ENCODE results near the gene SLC30A5. TPM values are rescaled to one million over a fixed set of nuclear protein-coding genes. Genes with fewer than 3 reads are reported as not detected.

SLC30A5 gene
- total RNA-seq, 1 donor from 2014 or later, result 58.8 TPM

DNA sequence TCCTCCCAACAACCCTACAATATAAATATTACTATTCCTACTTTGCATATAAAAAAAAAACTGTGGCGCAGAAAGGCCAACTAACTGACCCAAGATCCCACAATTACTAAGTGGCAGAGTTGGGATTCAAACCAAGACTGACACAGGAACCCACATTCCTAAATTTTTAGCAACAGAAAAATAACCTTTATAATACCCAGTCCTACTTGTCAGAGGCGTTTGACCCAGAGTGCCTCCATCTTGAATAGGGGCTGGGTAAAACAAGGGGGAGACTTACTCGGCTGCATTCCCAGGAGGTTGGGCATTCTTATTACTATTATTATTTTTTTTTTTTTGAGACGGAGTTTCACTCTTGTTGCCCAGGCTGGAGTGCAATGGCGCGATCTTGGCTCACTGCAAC, 2.0 kb upstream of the SLC30A5 start:
- H3K9ac ChIP-seq (ENCODE audit: low read length), result no peak overlapping the region

DNA sequence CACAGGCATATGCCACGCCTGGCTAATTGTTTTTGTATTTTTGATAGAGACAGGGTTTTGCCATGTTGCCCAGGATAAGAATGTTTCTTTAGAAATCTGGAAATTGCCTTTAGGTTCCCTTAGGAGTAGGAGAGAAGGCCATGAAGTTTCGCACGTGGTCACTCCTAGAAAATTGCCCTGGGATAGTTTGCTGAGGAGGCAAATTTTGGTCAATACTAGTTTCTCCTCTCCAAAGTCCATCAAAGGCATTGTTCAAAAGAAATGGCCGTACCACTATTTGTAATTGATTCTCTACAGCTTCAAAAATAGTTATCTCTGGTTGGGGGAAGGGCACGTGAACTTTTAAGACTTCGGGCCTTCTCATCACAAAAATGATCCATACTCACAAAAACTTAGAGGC, 845 bp upstream of the SLC30A5 start:
- no peaks in the 10 kb centered on the region for H3K27me3 ChIP-seq (ENCODE audit: insufficient read depth, low read length)
- no peak overlapping the region for H3K9ac ChIP-seq (ENCODE audit: low read length)
- H3K27ac Mint-ChIP-seq (ENCODE audit: unreplicated experiment), result peak overlapping the region; percentile 47
- H3K79me2 ChIP-seq (ENCODE audit: insufficient read depth, low read length), result peaks cover 40% of the 10 kb centered on the region
- peaks cover 13% of the 10 kb centered on the region for H4K20me1 ChIP-seq (ENCODE audit: insufficient read depth, low read length)
- no peaks in the 10 kb centered on the region for H3K9me3 Mint-ChIP-seq (ENCODE audit: unreplicated experiment)
- H3K4me1 ChIP-seq (ENCODE audit: insufficient read depth, low read length), result peaks cover 11% of the 10 kb centered on the region
- DNase-seq (ENCODE audit: low read depth) (no peak), FAIRE-seq (no peak)
- no peak overlapping the region for H3K27ac ChIP-seq (ENCODE audit: low read depth, low read length)
- TF ChIP-seq EZH2 (IDR thresholded peaks at IDR 0.05; ENCODE audit: insufficient read depth, low read length), result no peak
- TF ChIP-seq, protein P1, sequence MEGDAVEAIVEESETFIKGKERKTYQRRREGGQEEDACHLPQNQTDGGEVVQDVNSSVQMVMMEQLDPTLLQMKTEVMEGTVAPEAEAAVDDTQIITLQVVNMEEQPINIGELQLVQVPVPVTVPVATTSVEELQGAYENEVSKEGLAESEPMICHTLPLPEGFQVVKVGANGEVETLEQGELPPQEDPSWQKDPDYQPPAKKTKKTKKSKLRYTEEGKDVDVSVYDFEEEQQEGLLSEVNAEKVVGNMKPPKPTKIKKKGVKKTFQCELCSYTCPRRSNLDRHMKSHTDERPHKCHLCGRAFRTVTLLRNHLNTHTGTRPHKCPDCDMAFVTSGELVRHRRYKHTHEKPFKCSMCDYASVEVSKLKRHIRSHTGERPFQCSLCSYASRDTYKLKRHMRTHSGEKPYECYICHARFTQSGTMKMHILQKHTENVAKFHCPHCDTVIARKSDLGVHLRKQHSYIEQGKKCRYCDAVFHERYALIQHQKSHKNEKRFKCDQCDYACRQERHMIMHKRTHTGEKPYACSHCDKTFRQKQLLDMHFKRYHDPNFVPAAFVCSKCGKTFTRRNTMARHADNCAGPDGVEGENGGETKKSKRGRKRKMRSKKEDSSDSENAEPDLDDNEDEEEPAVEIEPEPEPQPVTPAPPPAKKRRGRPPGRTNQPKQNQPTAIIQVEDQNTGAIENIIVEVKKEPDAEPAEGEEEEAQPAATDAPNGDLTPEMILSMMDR (IDR thresholded peaks at IDR 0.05; ENCODE audit: insufficient read depth, low read depth, low read length), result no peak
- peak overlapping the region; percentile 50 for H3K4me3 Mint-ChIP-seq (ENCODE audit: unreplicated experiment)
- H3K4me3 ChIP-seq (ENCODE audit: insufficient read depth, low read depth, low read length), result no peak overlapping the region
- peaks cover 5% of the 10 kb centered on the region for H3K36me3 ChIP-seq (ENCODE audit: insufficient read depth, low read length)
- H3K27me3 Mint-ChIP-seq (ENCODE audit: low read depth, unreplicated experiment), result no peaks in the 10 kb centered on the region
- H2AFZ ChIP-seq (ENCODE audit: low read depth, low read length), result no peak overlapping the region
- H3K36me3 Mint-ChIP-seq (ENCODE audit: low read depth, unreplicated experiment), result peaks cover 2% of the 10 kb centered on the region
- H3K4me2 ChIP-seq (ENCODE audit: low read length), result peak overlapping the region; percentile 66
- H3K9me3 ChIP-seq (ENCODE audit: insufficient read depth, low read depth, low read length), result no peaks in the 10 kb centered on the region
- peaks cover 17% of the 10 kb centered on the region for H3K4me1 Mint-ChIP-seq (ENCODE audit: low read depth, unreplicated experiment)

More for the DNA sequence above, 2.0 kb upstream of the SLC30A5 start:
- DNase-seq (ENCODE audit: low read depth) (no peak), FAIRE-seq (no peak)
- H3K27me3 Mint-ChIP-seq (ENCODE audit: low read depth, unreplicated experiment), result no peaks in the 10 kb centered on the region
- peaks cover 7% of the 10 kb centered on the region for H4K20me1 ChIP-seq (ENCODE audit: insufficient read depth, low read length)
- no peaks in the 10 kb centered on the region for H3K36me3 Mint-ChIP-seq (ENCODE audit: low read depth, unreplicated experiment)
- H3K9me3 Mint-ChIP-seq (ENCODE audit: unreplicated experiment), result no peaks in the 10 kb centered on the region
- H2AFZ ChIP-seq (ENCODE audit: low read depth, low read length), result no peak overlapping the region
- TF ChIP-seq, protein P1 (IDR thresholded peaks at IDR 0.05; ENCODE audit: insufficient read depth, low read depth, low read length), result no peak
- TF ChIP-seq EZH2 (IDR thresholded peaks at IDR 0.05; ENCODE audit: insufficient read depth, low read length), result no peak
- H3K4me1 ChIP-seq (ENCODE audit: insufficient read depth, low read length), result peaks cover 11% of the 10 kb centered on the region
- peaks cover 28% of the 10 kb centered on the region for H3K79me2 ChIP-seq (ENCODE audit: insufficient read depth, low read length)
- H3K36me3 ChIP-seq (ENCODE audit: insufficient read depth, low read length), result peaks cover 5% of the 10 kb centered on the region
- no peak overlapping the region for H3K4me3 ChIP-seq (ENCODE audit: insufficient read depth, low read depth, low read length)
- no peak overlapping the region for H3K27ac Mint-ChIP-seq (ENCODE audit: unreplicated experiment)
- no peak overlapping the region for H3K27ac ChIP-seq (ENCODE audit: low read depth, low read length)
- no peaks in the 10 kb centered on the region for H3K27me3 ChIP-seq (ENCODE audit: insufficient read depth, low read length)
- peaks cover 16% of the 10 kb centered on the region for H3K4me1 Mint-ChIP-seq (ENCODE audit: low read depth, unreplicated experiment)
- no peaks in the 10 kb centered on the region for H3K9me3 ChIP-seq (ENCODE audit: insufficient read depth, low read depth, low read length)
- H3K4me3 Mint-ChIP-seq (ENCODE audit: unreplicated experiment), result no peak overlapping the region
- H3K4me2 ChIP-seq (ENCODE audit: low read length), result no peak overlapping the region

DNA sequence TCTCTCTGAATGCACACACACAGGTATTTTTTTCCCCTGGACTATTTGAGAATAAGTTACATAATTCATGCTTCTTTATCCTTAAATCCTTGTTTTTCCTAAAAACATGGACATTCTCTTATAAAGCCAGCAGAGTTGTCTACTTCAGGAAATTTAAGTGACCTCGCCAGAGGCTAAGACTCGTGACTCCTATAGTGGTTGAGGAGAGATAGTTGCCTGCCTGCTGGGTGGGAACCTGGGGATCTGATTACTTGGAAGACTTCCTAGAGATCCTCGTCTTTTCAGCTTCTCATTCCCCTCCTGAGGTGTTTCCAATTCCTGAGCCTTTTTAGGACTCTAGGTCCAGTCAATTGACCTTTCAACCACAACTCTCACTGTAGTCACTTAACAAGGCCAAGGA, 5.5 kb downstream of the SLC30A5 start:
- no peak overlapping the region for H3K4me3 ChIP-seq (ENCODE audit: insufficient read depth, low read depth, low read length)
- no peak overlapping the region for H3K27ac ChIP-seq (ENCODE audit: low read depth, low read length)
- no peaks in the 10 kb centered on the region for H3K9me3 ChIP-seq (ENCODE audit: insufficient read depth, low read depth, low read length)
- DNase-seq (ENCODE audit: low read depth) (no peak), FAIRE-seq (no peak)
- H3K4me2 ChIP-seq (ENCODE audit: low read length), result no peak overlapping the region
- Mint-ChIP-seq H3K27me3 (ENCODE audit: low read depth, unreplicated experiment) (no peaks in the 10 kb centered on the region), H3K9me3 (ENCODE audit: unreplicated experiment) (no peaks in the 10 kb centered on the region), H3K36me3 (ENCODE audit: low read depth, unreplicated experiment) (peaks cover 4% of the 10 kb centered on the region), H3K27ac (ENCODE audit: unreplicated experiment) (no peak overlapping the region), H3K4me3 (ENCODE audit: unreplicated experiment) (no peak overlapping the region), H3K4me1 (ENCODE audit: low read depth, unreplicated experiment) (peaks cover 12% of the 10 kb centered on the region)
- H4K20me1 ChIP-seq (ENCODE audit: insufficient read depth, low read length), result peaks cover 32% of the 10 kb centered on the region
- no peaks in the 10 kb centered on the region for H3K27me3 ChIP-seq (ENCODE audit: insufficient read depth, low read length)
- H3K79me2 ChIP-seq (ENCODE audit: insufficient read depth, low read length), result peaks cover 83% of the 10 kb centered on the region
- H2AFZ ChIP-seq (ENCODE audit: low read depth, low read length), result no peak overlapping the region
- H3K36me3 ChIP-seq (ENCODE audit: insufficient read depth, low read length), result peaks cover 22% of the 10 kb centered on the region
- TF ChIP-seq EZH2 (IDR thresholded peaks at IDR 0.05; ENCODE audit: insufficient read depth, low read length), result no peak
- H3K4me1 ChIP-seq (ENCODE audit: insufficient read depth, low read length), result peaks cover 11% of the 10 kb centered on the region
- no peak overlapping the region for H3K9ac ChIP-seq (ENCODE audit: low read length)

Measured in astrocyte (in vitro differentiated cells and primary cell).